OCI-LY1 (cell line): ENCODE measurements around the gene IMMP2L.

Experiments
- EZH2 ChIP-seq: fragments of 200-600 bp; sonication (generic), shearing (Covaris generic); IDR thresholded peaks from 2 replicates; pipeline ENCODE4 v1.8.0; 2017; ENCODE audit warnings: borderline replicate concordance, mixed run types, mild to moderate bottlenecking, antibody characterized with exemption, low read length, moderate library complexity, mixed read lengths
- TF ChIP-seq, protein P1 (sequence below): fragments of 200-600 bp; sonication (generic), shearing (Covaris generic); IDR thresholded peaks from 2 replicates; pipeline ENCODE4 v1.5.1; 2017; ENCODE audit warnings: mild to moderate bottlenecking, antibody characterized with exemption, low read length, moderate library complexity, mixed read lengths

DNA sequence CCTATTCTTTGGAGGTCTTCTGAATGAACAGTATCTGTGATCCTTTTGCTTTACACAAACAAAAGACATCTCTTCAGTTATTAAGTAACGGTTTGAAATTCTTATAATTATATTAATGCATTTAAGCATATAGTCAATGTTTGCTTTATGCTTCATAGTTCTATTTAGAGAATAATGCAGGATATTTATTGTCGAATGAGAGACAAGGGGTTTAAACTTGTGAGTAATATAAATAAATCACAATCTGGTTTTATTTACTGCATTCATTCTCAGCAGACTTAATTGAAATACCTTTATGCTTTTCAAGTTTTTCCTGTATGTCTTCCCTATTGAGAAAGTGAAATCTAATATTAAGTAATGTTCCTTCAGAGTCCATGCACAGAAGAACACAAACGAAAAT lies 620.9 kb downstream of the IMMP2L start:
- no peak for TF ChIP-seq EZH2
- TF ChIP-seq, protein P1, sequence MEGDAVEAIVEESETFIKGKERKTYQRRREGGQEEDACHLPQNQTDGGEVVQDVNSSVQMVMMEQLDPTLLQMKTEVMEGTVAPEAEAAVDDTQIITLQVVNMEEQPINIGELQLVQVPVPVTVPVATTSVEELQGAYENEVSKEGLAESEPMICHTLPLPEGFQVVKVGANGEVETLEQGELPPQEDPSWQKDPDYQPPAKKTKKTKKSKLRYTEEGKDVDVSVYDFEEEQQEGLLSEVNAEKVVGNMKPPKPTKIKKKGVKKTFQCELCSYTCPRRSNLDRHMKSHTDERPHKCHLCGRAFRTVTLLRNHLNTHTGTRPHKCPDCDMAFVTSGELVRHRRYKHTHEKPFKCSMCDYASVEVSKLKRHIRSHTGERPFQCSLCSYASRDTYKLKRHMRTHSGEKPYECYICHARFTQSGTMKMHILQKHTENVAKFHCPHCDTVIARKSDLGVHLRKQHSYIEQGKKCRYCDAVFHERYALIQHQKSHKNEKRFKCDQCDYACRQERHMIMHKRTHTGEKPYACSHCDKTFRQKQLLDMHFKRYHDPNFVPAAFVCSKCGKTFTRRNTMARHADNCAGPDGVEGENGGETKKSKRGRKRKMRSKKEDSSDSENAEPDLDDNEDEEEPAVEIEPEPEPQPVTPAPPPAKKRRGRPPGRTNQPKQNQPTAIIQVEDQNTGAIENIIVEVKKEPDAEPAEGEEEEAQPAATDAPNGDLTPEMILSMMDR, result no peak
